HCT116 (cell line): Measurements from ENCODE around the gene DEFB132. TPM values are rescaled to one million over a fixed set of nuclear protein-coding genes. Genes with fewer than 3 reads are reported as not detected.

ENCODE experiments used
- ATAC-seq: fragments of 200-7000 bp; cut with Tn5 transposase; 2 replicates; pipeline ENCODE4 v1.9.1; 2020; ENCODE audit warnings: mild to moderate bottlenecking, moderate library complexity
- BruUV-seq: library from RNA; stranded (reverse); fragments of 400-500 nt; replicated peaks from 2 replicates; lab custom pipeline; 2021; lab: Mats Ljungman, UMichigan
- CTCF ChIA-PET: fragments of 300-600 bp; sonication (Branson Sonifier 250); formaldehyde crosslinking; loops from one replicate; lab custom pipeline; 2021; ENCODE audit warnings: antibody characterized with exemption; lab: Charles Lee
- POLR2A ChIA-PET: fragments of 300-600, 350-600 bp; sonication (Branson Sonifier 250); formaldehyde crosslinking; loops from one replicate; lab custom pipeline; 2021; ENCODE audit warnings: antibody characterized with exemption; lab: Charles Lee
- RAD21 ChIA-PET, 2 experiments: fragments of 300-600 bp; sonication (Branson Sonifier 250); formaldehyde crosslinking; loops; one replicate each; lab custom pipeline; 2023; ENCODE audit warnings: low total read pairs in 2 of 2; ENCODE audit not compliant: uncharacterized antibody in 2 of 2, unreplicated experiment in 2 of 2, low non-redundant PET in 1 of 2; lab: Charles Lee
- DNase-seq: peaks from one replicate; pipeline ENCODE4 v3.0.0-alpha.2; 2010; ENCODE audit warnings: low read depth, low spot score
- H2AFZ ChIP-seq: fragments of 200-600 bp; shearing (Covaris generic), sonication (generic); 2 replicates; pipeline ENCODE4 v1.6.1; 2017; ENCODE audit warnings: low read depth, mixed run types, mixed read lengths, antibody characterized with exemption, low read length; ENCODE audit not compliant: poor library complexity, severe bottlenecking
- H3K27ac ChIP-seq: 2 replicates; pipeline ENCODE4 v1.5.1; 2012; ENCODE audit warnings: low read depth, low read length
- H3K27me3 ChIP-seq: fragments of 200-600 bp; sonication (generic); 2 replicates; pipeline ENCODE4 v1.6.1; 2016; ENCODE audit warnings: mixed run types, low read length, mixed read lengths; ENCODE audit not compliant: insufficient read depth
- H3K36me3 ChIP-seq, 2 experiments: fragments of 200-500 bp in 1 of 2; fragments of 200-600 bp in 1 of 2; sonication (Bioruptor generic) in 1 of 2; sonication (generic) in 1 of 2; 2 replicates each; pipeline versions ENCODE4 v1.5.1 to v1.6.1; 2014 to 2016; ENCODE audit warnings: low read length in 2 of 2, inconsistent platforms in 1 of 2, mixed read lengths in 1 of 2, mixed run types in 1 of 2; ENCODE audit not compliant: insufficient read depth in 2 of 2, control insufficient read depth in 1 of 2
- H3K4me1 ChIP-seq, 2 experiments: fragments of 200-600 bp in 1 of 2; sonication (generic) in 1 of 2; 2 replicates each; pipeline versions ENCODE4 v1.5.1 to v1.6.1; 2012 to 2017; ENCODE audit warnings: low read length in 2 of 2, inconsistent platforms in 1 of 2, mild to moderate bottlenecking in 1 of 2, mixed read lengths in 1 of 2, mixed run types in 1 of 2, moderate library complexity in 1 of 2; ENCODE audit not compliant: insufficient read depth in 2 of 2, control insufficient read depth in 1 of 2
- H3K4me2 ChIP-seq: fragments of 200-600 bp; sonication (generic); 2 replicates; pipeline ENCODE4 v1.6.1; 2017; ENCODE audit warnings: mixed run types, low read length, mixed read lengths
- H3K4me3 ChIP-seq, 2 experiments: fragments of 200-600 bp in 1 of 2; sonication (generic) in 1 of 2; replicated peaks in 1 of 2; 2 replicates each; pipeline ENCODE4 v1.5.1; 2011 to 2016; ENCODE audit warnings: low read length in 2 of 2, control low read depth in 1 of 2, low read depth in 1 of 2, mild to moderate bottlenecking in 1 of 2, mixed read lengths in 1 of 2, mixed run types in 1 of 2
- H3K79me2 ChIP-seq: fragments of 200-600 bp; sonication (generic); 2 replicates; pipeline ENCODE4 v1.6.1; 2017; ENCODE audit warnings: mild to moderate bottlenecking, mixed run types, low read length, moderate library complexity, mixed read lengths; ENCODE audit not compliant: insufficient read depth
- H3K9ac ChIP-seq: fragments of 200-600 bp; sonication (generic); 2 replicates; pipeline ENCODE4 v1.6.1; 2016; ENCODE audit warnings: low read length, mixed read lengths
- H3K9me2 ChIP-seq: fragments of 200-600 bp; sonication (generic), shearing (Covaris generic); 2 replicates; pipeline ENCODE4 v1.6.1; 2017; ENCODE audit warnings: mixed run types, mild to moderate bottlenecking, moderate library complexity; ENCODE audit not compliant: insufficient read depth
- H3K9me3 ChIP-seq, 2 experiments: fragments of 200-500 bp in 1 of 2; fragments of 200-600 bp in 1 of 2; sonication (Bioruptor generic) in 1 of 2; sonication (generic) in 1 of 2; 2 replicates each; pipeline ENCODE4 v1.6.1; 2014 to 2017; ENCODE audit warnings: low read length in 2 of 2, mixed read lengths in 2 of 2, inconsistent platforms in 1 of 2, low read depth in 1 of 2, mild to moderate bottlenecking in 1 of 2, mixed run types in 1 of 2, moderate library complexity in 1 of 2; ENCODE audit not compliant: control insufficient read depth in 1 of 2, insufficient read depth in 1 of 2
- H4K20me1 ChIP-seq: fragments of 200-600 bp; sonication (generic), shearing (Covaris generic); 2 replicates; pipeline ENCODE4 v1.6.1; 2017; ENCODE audit warnings: mixed run types, mild to moderate bottlenecking, moderate library complexity; ENCODE audit not compliant: insufficient read depth
- CBX3 ChIP-seq: IDR thresholded peaks from 2 replicates; pipeline ENCODE4 v1.6.1; 2012; ENCODE audit warnings: low read depth
- CEBPB ChIP-seq: IDR thresholded peaks from 2 replicates; pipeline ENCODE4 v1.6.1; 2012; ENCODE audit warnings: low read depth
- FOSL1 ChIP-seq: IDR thresholded peaks from 2 replicates; pipeline ENCODE4 v1.6.1; 2012; ENCODE audit warnings: low read depth
- RAD21 ChIP-seq: IDR thresholded peaks from 2 replicates; pipeline ENCODE4 v1.6.1; 2012; ENCODE audit warnings: low read depth, mild to moderate bottlenecking
- YY1 ChIP-seq: IDR thresholded peaks from 2 replicates; pipeline ENCODE4 v1.6.1; 2011; ENCODE audit warnings: low read length, low read depth, moderate library complexity, mild to moderate bottlenecking; ENCODE audit not compliant: insufficient replicate concordance; ENCODE audit errors: extremely low read depth
- intact Hi-C: fragments of 100-400 bp; cut with micrococcal nuclease; formaldehyde crosslinking; loops from 2 replicates; pipeline ENCODE4 v1.10.0; 2022
- total RNA-seq: library from RNA; stranded (reverse); gene quantifications from one replicate; pipeline ENCODE4 v1.2.1, GENCODE V29; 2021; ENCODE audit not compliant: unreplicated experiment
- TF ChIP-seq, protein P1 (sequence below): IDR thresholded peaks from 2 replicates; pipeline ENCODE4 v1.6.1; 2011; ENCODE audit warnings: mild to moderate bottlenecking, low read length, moderate library complexity; ENCODE audit not compliant: insufficient replicate concordance; ENCODE audit errors: extremely low read depth
- TF ChIP-seq, protein P2 (sequence below), 3 experiments: fragments of 200-600 bp in 1 of 3; sonication (generic) in 1 of 3; IDR thresholded peaks in 2 of 3; conservative IDR thresholded peaks in 1 of 3; 2 replicates each; pipeline ENCODE4 v1.5.1; 2012 to 2017; ENCODE audit warnings: low read depth in 2 of 3, low read length in 2 of 3, antibody characterized with exemption in 1 of 3, borderline replicate concordance in 1 of 3, control low read depth in 1 of 3, mild to moderate bottlenecking in 1 of 3, mixed read lengths in 1 of 3, mixed run types in 1 of 3, moderate library complexity in 1 of 3; ENCODE audit not compliant: insufficient read depth in 1 of 3

DEFB132 gene
- total RNA-seq, 1 experiment from 2014 or later: not detected

DNA sequence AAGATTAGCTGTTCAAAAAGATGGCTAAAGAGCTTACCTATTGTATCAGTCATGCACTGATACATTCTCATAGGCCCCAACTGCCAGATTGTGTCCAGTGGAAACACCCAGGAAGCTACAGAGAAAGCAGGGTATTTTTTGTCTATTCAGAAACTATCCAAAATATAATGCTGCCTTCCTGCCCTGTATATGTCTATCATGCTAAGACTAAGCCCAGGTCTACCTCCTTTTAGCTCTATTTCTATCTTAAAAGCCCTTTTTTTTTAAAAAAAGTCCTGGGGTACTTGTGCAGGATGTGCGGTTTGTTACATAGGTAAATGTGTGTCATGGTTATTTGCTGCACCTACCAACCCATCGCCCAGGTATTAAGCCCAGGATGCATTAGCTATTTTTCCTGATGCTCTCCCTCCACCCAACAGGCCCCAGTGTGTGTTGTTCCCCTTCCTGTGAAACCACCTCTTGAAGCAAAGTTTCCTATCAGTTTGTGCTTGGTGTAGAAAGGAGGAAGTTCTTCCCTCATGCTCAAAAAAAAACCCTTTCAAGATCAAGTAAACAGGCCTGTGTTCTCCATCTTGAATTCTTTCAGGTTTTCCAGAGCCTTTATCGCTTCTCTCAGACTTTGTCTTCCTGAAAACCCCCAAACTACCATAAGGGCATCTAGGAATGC is 30.0 kb upstream of the DEFB132 start:
- no peak for ATAC-seq
- TF ChIP-seq, protein P1, sequence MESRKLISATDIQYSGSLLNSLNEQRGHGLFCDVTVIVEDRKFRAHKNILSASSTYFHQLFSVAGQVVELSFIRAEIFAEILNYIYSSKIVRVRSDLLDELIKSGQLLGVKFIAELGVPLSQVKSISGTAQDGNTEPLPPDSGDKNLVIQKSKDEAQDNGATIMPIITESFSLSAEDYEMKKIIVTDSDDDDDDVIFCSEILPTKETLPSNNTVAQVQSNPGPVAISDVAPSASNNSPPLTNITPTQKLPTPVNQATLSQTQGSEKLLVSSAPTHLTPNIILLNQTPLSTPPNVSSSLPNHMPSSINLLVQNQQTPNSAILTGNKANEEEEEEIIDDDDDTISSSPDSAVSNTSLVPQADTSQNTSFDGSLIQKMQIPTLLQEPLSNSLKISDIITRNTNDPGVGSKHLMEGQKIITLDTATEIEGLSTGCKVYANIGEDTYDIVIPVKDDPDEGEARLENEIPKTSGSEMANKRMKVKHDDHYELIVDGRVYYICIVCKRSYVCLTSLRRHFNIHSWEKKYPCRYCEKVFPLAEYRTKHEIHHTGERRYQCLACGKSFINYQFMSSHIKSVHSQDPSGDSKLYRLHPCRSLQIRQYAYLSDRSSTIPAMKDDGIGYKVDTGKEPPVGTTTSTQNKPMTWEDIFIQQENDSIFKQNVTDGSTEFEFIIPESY: no peak
- no peak for TF ChIP-seq YY1
- no peak for TF ChIP-seq RAD21
- TF ChIP-seq CBX3: no peak
- no peak for TF ChIP-seq CEBPB
- intact Hi-C loops: no loop called here
- Histone ChIP-seq H3K4me1 (no peaks in the 10 kb centered on the region), H3K27me3 (peaks cover 9% of the 10 kb centered on the region), H3K4me3 (no peak overlapping the region), H2AFZ (no peak overlapping the region), H3K4me2 (no peak overlapping the region), H3K9me3 (no peaks in the 10 kb centered on the region), H3K27ac (no peak overlapping the region), H3K9ac (no peak overlapping the region), H4K20me1 (no peaks in the 10 kb centered on the region), H3K36me3 (no peaks in the 10 kb centered on the region), H3K79me2 (no peaks in the 10 kb centered on the region), H3K9me2 (no peaks in the 10 kb centered on the region)
- no TSS peak for BruUV-seq
- RAD21 ChIA-PET: no interaction called here
- DNase-seq: no peak
- CTCF ChIA-PET: no interaction called here
- POLR2A ChIA-PET: no interaction called here

- Histone ChIP-seq H4K20me1 (no peaks in the 10 kb centered on the region), H3K27me3 (no peaks in the 10 kb centered on the region), H3K4me3 (no peak overlapping the region), H3K27ac (no peak overlapping the region), H3K9me2 (no peaks in the 10 kb centered on the region), H3K9me3 (no peaks in the 10 kb centered on the region), H3K79me2 (no peaks in the 10 kb centered on the region), H3K9ac (no peak overlapping the region), H3K4me2 (no peak overlapping the region), H3K36me3 (no peaks in the 10 kb centered on the region), H3K4me1 (no peaks in the 10 kb centered on the region), H2AFZ (no peak overlapping the region)
- RAD21 ChIA-PET: no interaction called here
- ATAC-seq: no peak
- POLR2A ChIA-PET: no interaction called here
- TF ChIP-seq RAD21: peak; percentile 67
- no peak for TF ChIP-seq FOSL1
- TF ChIP-seq, protein P2, sequence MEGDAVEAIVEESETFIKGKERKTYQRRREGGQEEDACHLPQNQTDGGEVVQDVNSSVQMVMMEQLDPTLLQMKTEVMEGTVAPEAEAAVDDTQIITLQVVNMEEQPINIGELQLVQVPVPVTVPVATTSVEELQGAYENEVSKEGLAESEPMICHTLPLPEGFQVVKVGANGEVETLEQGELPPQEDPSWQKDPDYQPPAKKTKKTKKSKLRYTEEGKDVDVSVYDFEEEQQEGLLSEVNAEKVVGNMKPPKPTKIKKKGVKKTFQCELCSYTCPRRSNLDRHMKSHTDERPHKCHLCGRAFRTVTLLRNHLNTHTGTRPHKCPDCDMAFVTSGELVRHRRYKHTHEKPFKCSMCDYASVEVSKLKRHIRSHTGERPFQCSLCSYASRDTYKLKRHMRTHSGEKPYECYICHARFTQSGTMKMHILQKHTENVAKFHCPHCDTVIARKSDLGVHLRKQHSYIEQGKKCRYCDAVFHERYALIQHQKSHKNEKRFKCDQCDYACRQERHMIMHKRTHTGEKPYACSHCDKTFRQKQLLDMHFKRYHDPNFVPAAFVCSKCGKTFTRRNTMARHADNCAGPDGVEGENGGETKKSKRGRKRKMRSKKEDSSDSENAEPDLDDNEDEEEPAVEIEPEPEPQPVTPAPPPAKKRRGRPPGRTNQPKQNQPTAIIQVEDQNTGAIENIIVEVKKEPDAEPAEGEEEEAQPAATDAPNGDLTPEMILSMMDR (IDR thresholded peaks at IDR 0.05 in 2 of 3, conservative IDR thresholded peaks at IDR 0.05 in 1 of 3; ENCODE audit: borderline replicate concordance in 1 of 3, insufficient read depth in 1 of 3, low read depth in 2 of 3, low read length in 2 of 3): peak in 2 of 3 experiments; percentile 18 to 44; a peak in 1 of 6 replicates
- intact Hi-C loops: no loop called here
- no TSS peak for BruUV-seq
- CTCF ChIA-PET: no interaction called here
- DNase-seq: no peak
Measured at GRCh38 chr20:235891-236290, 21.6 kb upstream of the DEFB132 start.
